Measurements from ENCODE around the gene ARID1B. TPM values are rescaled to one million over a fixed set of nuclear protein-coding genes. Genes with fewer than 3 reads are reported as not detected.

The ARID1B gene
- total RNA-seq, 1 experiment from 2014 or later, result 63.9 TPM

GRCh38 chr6:157219201-157220200 lies 442.3 kb downstream of the ARID1B start:
- BruUV-seq (replicated peaks), result no TSS peak
- peak; percentile 30 for DNase-seq (ENCODE audit: unreplicated experiment)
- Mint-ChIP-seq H3K4me3 (ENCODE audit: unreplicated experiment) (no peak overlapping the region), H3K27me3 (ENCODE audit: insufficient read depth, unreplicated experiment) (no peaks in the 10 kb centered on the region), H3K4me1 (ENCODE audit: insufficient read depth, unreplicated experiment) (peaks cover 18% of the 10 kb centered on the region), H3K9me3 (ENCODE audit: unreplicated experiment) (no peaks in the 10 kb centered on the region), H3K27ac (ENCODE audit: low read depth, unreplicated experiment) (no peak overlapping the region), H3K36me3 (ENCODE audit: insufficient read depth, unreplicated experiment) (no peaks in the 10 kb centered on the region)
- no peak for TF ChIP-seq CTCF (IDR thresholded peaks at IDR 0.05; ENCODE audit: unreplicated experiment)
- ChIA-PET POLR2A (interaction anchor here (0.7 to 1.1 kb wide), 3 partner anchors 13 to 90 kb away, joined by 3 to 5 read pairs (median 3); no protein-coding TSS in a partner anchor), CTCF (interaction anchor here (1.0 kb wide), 1 partner anchor 56 kb away, joined by 3 read pairs; no protein-coding TSS in a partner anchor)
- intact Hi-C loops (cut with micrococcal nuclease), result no loop called here

DNA sequence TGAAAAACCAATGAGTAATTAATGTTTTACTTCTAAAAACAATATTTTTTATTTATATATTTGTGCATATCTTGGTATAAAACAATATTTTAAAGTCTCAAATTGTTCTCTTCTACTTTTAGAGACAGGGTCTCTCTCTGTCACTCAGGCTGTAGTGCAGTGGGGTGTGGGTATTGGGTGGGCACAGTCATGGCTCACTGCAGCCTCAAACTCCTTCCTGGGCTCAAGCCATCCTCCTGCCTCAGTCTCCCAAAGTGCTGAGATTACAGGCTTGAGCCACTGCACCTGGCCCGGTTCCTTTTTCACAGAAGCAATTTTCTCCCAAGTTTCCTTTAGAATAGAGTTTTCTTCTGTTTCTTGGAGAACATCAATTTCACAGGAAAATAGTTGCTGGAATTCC lies 443.3 kb downstream of the ARID1B start:
- intact Hi-C loops (cut with micrococcal nuclease), result no loop called here
- TF ChIP-seq CTCF (IDR thresholded peaks at IDR 0.05; ENCODE audit: unreplicated experiment), result no peak
- H3K36me3 Mint-ChIP-seq (ENCODE audit: insufficient read depth, unreplicated experiment), result no peaks in the 10 kb centered on the region
- no peaks in the 10 kb centered on the region for H3K9me3 Mint-ChIP-seq (ENCODE audit: unreplicated experiment)
- H3K27ac Mint-ChIP-seq (ENCODE audit: low read depth, unreplicated experiment), result no peak overlapping the region
- ChIA-PET POLR2A (interaction anchor here (0.7 to 1.1 kb wide), 2 partner anchors 12 to 89 kb away, joined by 3 to 5 read pairs; no protein-coding TSS in a partner anchor), CTCF (interaction anchor here (0.6 to 0.7 kb wide), 2 partner anchors 9 to 752 kb away, joined by 4 read pairs; no protein-coding TSS in a partner anchor)
- DNase-seq (ENCODE audit: unreplicated experiment), result no peak
- no peaks in the 10 kb centered on the region for H3K27me3 Mint-ChIP-seq (ENCODE audit: insufficient read depth, unreplicated experiment)
- peaks cover 18% of the 10 kb centered on the region for H3K4me1 Mint-ChIP-seq (ENCODE audit: insufficient read depth, unreplicated experiment)
- no TSS peak for BruUV-seq (replicated peaks)
- peak overlapping the region; percentile 32 for H3K4me3 Mint-ChIP-seq (ENCODE audit: unreplicated experiment)

DNA sequence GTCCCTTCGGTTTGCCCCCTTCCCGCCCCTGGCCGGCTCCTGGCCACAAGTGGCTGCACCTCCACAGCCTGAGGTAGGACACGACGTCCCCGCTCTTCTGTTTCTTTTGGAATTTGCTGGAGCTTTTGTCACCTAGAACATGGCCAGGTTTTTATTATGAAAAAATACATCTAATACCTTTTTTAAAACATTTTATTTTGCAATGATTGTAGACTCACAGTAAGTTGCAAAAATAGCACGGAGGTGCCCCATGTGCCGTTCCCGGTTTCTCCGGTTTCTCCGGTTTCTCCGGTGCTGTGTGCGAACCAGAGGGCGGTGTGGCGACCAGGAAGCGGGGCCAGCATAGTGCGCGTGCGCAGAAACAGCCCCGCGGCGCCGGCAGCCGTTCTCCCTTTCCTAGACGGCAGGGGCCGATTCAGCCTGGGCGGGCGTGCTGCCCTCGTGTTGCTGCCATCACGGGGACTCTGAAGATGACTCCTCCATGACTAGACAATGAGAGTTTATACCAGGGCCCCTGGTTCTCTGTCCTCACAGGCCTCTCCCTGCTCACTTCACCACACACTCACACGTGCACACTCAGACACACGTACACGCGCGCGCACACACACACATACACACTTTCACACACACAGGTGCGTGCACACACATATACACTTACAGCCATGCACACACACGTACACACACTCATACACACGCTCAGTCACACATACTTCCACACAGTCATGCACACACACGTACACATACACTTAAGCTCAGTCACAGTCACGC lies 444.1 kb downstream of the ARID1B start:
- Mint-ChIP-seq H3K27ac (ENCODE audit: low read depth, unreplicated experiment) (no peak overlapping the region), H3K27me3 (ENCODE audit: insufficient read depth, unreplicated experiment) (no peaks in the 10 kb centered on the region), H3K4me1 (ENCODE audit: insufficient read depth, unreplicated experiment) (peaks cover 18% of the 10 kb centered on the region), H3K4me3 (ENCODE audit: unreplicated experiment) (peak overlapping the region; percentile 32), H3K36me3 (ENCODE audit: insufficient read depth, unreplicated experiment) (no peaks in the 10 kb centered on the region), H3K9me3 (ENCODE audit: unreplicated experiment) (no peaks in the 10 kb centered on the region)
- CTCF ChIA-PET, result interaction anchor here (0.6 kb wide), 1 partner anchor 751 kb away, joined by 4 read pairs; no protein-coding TSS in a partner anchor
- peak; percentile 78 for DNase-seq (ENCODE audit: unreplicated experiment)
- POLR2A ChIA-PET, result no interaction called here
- TF ChIP-seq CTCF (IDR thresholded peaks at IDR 0.05; ENCODE audit: unreplicated experiment), result no peak
- BruUV-seq (replicated peaks), result no TSS peak
- intact Hi-C loops (cut with micrococcal nuclease), result no loop called here

DNA sequence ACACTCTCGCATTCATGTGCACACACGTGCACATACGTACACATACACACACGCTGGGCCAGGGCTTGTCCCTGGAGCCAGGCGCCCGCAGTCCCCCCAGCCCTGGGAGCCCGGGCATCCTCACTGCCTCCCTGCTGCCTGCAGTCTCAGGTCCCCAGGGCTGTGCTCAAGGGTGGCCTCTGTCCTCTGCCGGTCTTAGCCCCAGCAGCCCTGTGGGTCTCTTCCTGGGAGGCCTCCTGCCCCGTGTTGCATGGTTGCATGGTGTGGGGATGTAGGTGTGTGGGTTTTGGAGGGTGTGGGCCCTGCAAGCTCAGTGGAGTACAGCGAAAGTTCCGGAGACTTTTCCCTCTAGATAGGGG lies 444.6 kb downstream of the ARID1B start:
- CTCF ChIA-PET, result no interaction called here
- intact Hi-C loops (cut with micrococcal nuclease), result no loop called here
- DNase-seq (ENCODE audit: unreplicated experiment), result no peak
- Mint-ChIP-seq H3K4me3 (ENCODE audit: unreplicated experiment) (peak overlapping the region; percentile 32), H3K36me3 (ENCODE audit: insufficient read depth, unreplicated experiment) (no peaks in the 10 kb centered on the region), H3K9me3 (ENCODE audit: unreplicated experiment) (no peaks in the 10 kb centered on the region), H3K4me1 (ENCODE audit: insufficient read depth, unreplicated experiment) (peaks cover 18% of the 10 kb centered on the region), H3K27ac (ENCODE audit: low read depth, unreplicated experiment) (no peak overlapping the region), H3K27me3 (ENCODE audit: insufficient read depth, unreplicated experiment) (no peaks in the 10 kb centered on the region)
- TF ChIP-seq CTCF (IDR thresholded peaks at IDR 0.05; ENCODE audit: unreplicated experiment), result no peak
- POLR2A ChIA-PET, result no interaction called here
- BruUV-seq (replicated peaks), result no TSS peak

Measured in MCF 10A (cell line).